Fibroblast of peridontal ligament (primary cell): ENCODE measurements around the gene PTPRF.

Experiments
- DNase-seq: peaks from one replicate; pipeline ENCODE4 v3.0.0-alpha.2; 2010; ENCODE audit errors: extremely low read depth

The PTPRF gene

GRCh38 chr1:43512681-43513080, 18.0 kb upstream of the PTPRF start:
- no peak for DNase-seq

- no peak for DNase-seq
These were observed 17.1 kb upstream of the PTPRF start for GRCh38 chr1:43513471-43514173.

- no peak for DNase-seq
These were observed 11.6 kb upstream of the PTPRF start for GRCh38 chr1:43518935-43519686.

- DNase-seq: no peak
These were observed 10.4 kb upstream of the PTPRF start for GRCh38 chr1:43520100-43520778.

- DNase-seq: no peak
These were observed 9.6 kb upstream of the PTPRF start for GRCh38 chr1:43521078-43521477.

GRCh38 chr1:43521756-43522155, 8.9 kb upstream of the PTPRF start:
- no peak for DNase-seq

GRCh38 chr1:43522431-43522775, 8.3 kb upstream of the PTPRF start:
- no peak for DNase-seq

GRCh38 chr1:43522776-43523480, 7.8 kb upstream of the PTPRF start:
- peak; percentile 44 for DNase-seq

- DNase-seq: no peak
These were observed 5.9 kb upstream of the PTPRF start for GRCh38 chr1:43524804-43525203.

- DNase-seq: peak; percentile 68
These were observed 4.7 kb upstream of the PTPRF start for GRCh38 chr1:43526002-43526401.

GRCh38 chr1:43527111-43527878, 3.4 kb upstream of the PTPRF start:
- no peak for DNase-seq

GRCh38 chr1:43529206-43529731, 1.4 kb upstream of the PTPRF start:
- DNase-seq: peak; percentile 93

- DNase-seq: no peak
These were observed 623 bp downstream of the PTPRF start for GRCh38 chr1:43531107-43531905.

GRCh38 chr1:43531906-43532584, 1.4 kb downstream of the PTPRF start:
- DNase-seq: no peak

GRCh38 chr1:43532716-43533115, 2.0 kb downstream of the PTPRF start:
- DNase-seq: no peak

- no peak for DNase-seq
These were observed 2.9 kb downstream of the PTPRF start for GRCh38 chr1:43533584-43533983.

- DNase-seq: no peak
These were observed 3.6 kb downstream of the PTPRF start for GRCh38 chr1:43534256-43534655.

- no peak for DNase-seq
These were observed 5.6 kb downstream of the PTPRF start for GRCh38 chr1:43536196-43536863.

- DNase-seq: no peak
These were observed 6.2 kb downstream of the PTPRF start for GRCh38 chr1:43536864-43537358.
